Gastroesophageal sphincter (tissue), 4 donors: ENCODE data around the gene KCMF1. TPM values are rescaled to one million over a fixed set of nuclear protein-coding genes. Genes with fewer than 3 reads are reported as not detected.

Experiments
- ATAC-seq: fragments of 150-250 bp; one replicate; pipeline ENCODE4 v1.9.1; 2016; ENCODE audit warnings: mild to moderate bottlenecking, moderate library complexity
- H3K27ac ChIP-seq, 4 donors: fragments of 200-600 bp; sonication (generic) in 3 of 4; 1 replicate in 3 of 4; 2 replicates in 1 of 4; pipeline ENCODE4 v1.5.1; 2016 to 2019
- H3K27me3 ChIP-seq: fragments of 200-600 bp; sonication (generic); one replicate; pipeline ENCODE4 v1.5.1; 2019
- H3K36me3 ChIP-seq, 2 donors: fragments of 200-600 bp; sonication (generic); one replicate each; pipeline ENCODE4 v1.5.1; 2019; ENCODE audit warnings: control low read depth in 1 of 2
- H3K4me1 ChIP-seq, 3 donors: fragments of 200-600 bp; sonication (generic); 1 replicate in 2 of 3; 2 replicates in 1 of 3; pipeline ENCODE4 v1.5.1; 2016 to 2019; ENCODE audit warnings: control low read depth in 2 of 3
- H3K4me3 ChIP-seq, 2 donors: fragments of 200-600 bp; sonication (generic); one replicate each; pipeline ENCODE4 v1.5.1; 2019; ENCODE audit warnings: mild to moderate bottlenecking in 1 of 2, moderate library complexity in 1 of 2
- H3K9me3 ChIP-seq, 3 donors: fragments of 200-600 bp; sonication (generic); one replicate each; pipeline ENCODE4 v1.5.1; 2017 to 2019; ENCODE audit warnings: control low read depth in 2 of 3
- EP300 ChIP-seq: sonication (generic); formaldehyde crosslinking; IDR thresholded peaks from one replicate; pipeline ENCODE4 v1.6.1; 2017; ENCODE audit warnings: antibody characterized with exemption, mild to moderate bottlenecking
- POLR2A ChIP-seq, 2 donors: fragments of 450-650 bp; IDR thresholded peaks; one replicate each; pipeline ENCODE4 v1.6.1; 2017; ENCODE audit warnings: antibody characterized with exemption in 2 of 2, mild to moderate bottlenecking in 2 of 2, moderate library complexity in 1 of 2
- POLR2AphosphoS5 ChIP-seq: sonication (generic); formaldehyde crosslinking; IDR thresholded peaks from one replicate; pipeline ENCODE4 v1.6.1; 2017; ENCODE audit warnings: antibody characterized with exemption
- WGBS, 2 donors: methylation state at CpG; one replicate each; pipeline ENCODE4 v1.1.5; 2018; ENCODE audit warnings: low coverage in 1 of 2; 5-methylcytosine and 5-hydroxymethylcytosine counted together
- total RNA-seq, 4 donors: library from RNA; depleted of rRNA; stranded (reverse); fragments of >200 nt; gene quantifications; one replicate each; pipeline ENCODE4 v1.1.0, GENCODE V29; 2016
- TF ChIP-seq, protein P1 (sequence below), 4 experiments: fragments of 200-600 bp in 2 of 4; fragments of 450-650 bp in 2 of 4; sonication (generic) in 1 of 4; IDR thresholded peaks; one replicate each; pipeline ENCODE4 v1.5.1; 2017 to 2019; ENCODE audit warnings: antibody characterized with exemption in 4 of 4, mild to moderate bottlenecking in 2 of 4, moderate library complexity in 2 of 4

Gene KCMF1
- total RNA-seq, 4 donors from 2014 or later, result 39.4 to 79.1 (median 68.1) TPM

DNA sequence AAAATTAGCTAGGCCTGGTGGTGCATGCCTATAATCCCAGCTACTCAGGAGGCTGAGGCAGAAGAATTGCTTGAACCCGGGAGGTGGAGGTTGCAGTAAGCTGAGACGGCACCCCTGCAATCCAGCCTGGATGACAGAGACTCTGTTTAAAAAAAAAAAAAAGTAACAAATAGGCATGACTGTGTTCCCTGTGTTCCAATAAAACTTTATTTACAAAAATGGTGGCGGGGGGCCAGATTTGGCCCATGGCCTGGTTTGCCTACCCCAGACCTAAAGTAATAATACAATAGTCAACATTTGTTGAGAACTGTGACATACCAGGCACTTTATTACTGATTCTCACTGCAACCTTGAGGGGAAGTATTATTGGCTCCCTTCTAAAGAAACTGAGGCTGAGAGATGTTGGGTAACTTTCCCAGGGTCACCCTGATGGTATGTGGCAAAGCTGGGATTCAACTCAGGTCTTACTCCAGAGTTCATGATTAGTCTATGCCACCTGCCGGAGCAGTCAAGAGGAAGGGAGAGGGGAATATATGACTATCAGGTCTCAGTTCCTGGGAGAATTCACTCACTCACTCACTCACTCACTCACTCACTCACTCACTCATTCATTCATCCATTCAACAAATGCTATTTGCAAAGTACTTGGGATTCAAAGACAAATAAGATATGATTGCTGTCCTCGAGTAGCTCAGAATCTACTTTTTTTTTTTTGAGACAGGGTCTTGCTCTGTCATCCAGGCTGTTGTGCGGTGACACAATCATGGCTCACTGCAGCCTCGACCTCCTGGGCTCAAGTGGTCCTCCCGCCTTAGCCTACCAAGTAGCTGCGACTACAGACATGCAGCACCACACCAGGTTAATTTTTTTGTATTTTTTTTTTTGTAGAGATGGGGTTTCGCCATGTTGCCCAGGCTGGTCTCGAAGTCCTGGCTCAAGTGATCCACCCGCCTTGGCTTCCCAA is 14.3 kb upstream of the KCMF1 start:
- H3K27me3 ChIP-seq, result no peaks in the 10 kb centered on the region
- no peak overlapping the region for H3K4me3 ChIP-seq
- no peaks in the 10 kb centered on the region for H3K9me3 ChIP-seq
- no peak for ATAC-seq
- peaks cover 0 to 23% (median 9%) of the 10 kb centered on the region in 3 donors for H3K4me1 ChIP-seq
- H3K36me3 ChIP-seq, result no peaks in the 10 kb centered on the region
- TF ChIP-seq, protein P1, sequence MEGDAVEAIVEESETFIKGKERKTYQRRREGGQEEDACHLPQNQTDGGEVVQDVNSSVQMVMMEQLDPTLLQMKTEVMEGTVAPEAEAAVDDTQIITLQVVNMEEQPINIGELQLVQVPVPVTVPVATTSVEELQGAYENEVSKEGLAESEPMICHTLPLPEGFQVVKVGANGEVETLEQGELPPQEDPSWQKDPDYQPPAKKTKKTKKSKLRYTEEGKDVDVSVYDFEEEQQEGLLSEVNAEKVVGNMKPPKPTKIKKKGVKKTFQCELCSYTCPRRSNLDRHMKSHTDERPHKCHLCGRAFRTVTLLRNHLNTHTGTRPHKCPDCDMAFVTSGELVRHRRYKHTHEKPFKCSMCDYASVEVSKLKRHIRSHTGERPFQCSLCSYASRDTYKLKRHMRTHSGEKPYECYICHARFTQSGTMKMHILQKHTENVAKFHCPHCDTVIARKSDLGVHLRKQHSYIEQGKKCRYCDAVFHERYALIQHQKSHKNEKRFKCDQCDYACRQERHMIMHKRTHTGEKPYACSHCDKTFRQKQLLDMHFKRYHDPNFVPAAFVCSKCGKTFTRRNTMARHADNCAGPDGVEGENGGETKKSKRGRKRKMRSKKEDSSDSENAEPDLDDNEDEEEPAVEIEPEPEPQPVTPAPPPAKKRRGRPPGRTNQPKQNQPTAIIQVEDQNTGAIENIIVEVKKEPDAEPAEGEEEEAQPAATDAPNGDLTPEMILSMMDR (IDR thresholded peaks at IDR 0.05), result no peak
- TF ChIP-seq POLR2AphosphoS5 (no peak), POLR2A (IDR thresholded peaks at IDR 0.05) (no peak), EP300 (no peak)
- 89 to 93% methylated on average over 9 to 11 of the region's 12 CpGs for WGBS, 2 donors
- H3K27ac ChIP-seq, result no peak overlapping the region

DNA sequence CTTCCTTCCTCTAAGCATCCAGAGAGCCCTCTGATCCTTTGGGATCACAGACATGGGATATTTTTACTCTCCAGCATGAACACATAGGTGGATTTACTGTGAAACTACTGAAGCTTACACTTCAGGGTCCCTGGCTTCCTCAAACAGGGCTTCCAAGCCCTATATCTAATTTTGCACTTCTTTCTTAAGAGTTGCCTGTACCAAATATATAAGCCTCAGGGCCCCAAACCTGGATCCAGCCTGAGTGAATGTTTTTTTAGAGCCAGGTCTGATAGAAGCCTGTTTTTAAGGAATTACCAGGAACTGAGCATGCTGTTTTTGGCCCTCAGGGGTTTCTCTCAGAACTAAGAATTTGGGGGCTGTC is 13.2 kb upstream of the KCMF1 start:
- TF ChIP-seq POLR2A (IDR thresholded peaks at IDR 0.05) (no peak), POLR2AphosphoS5 (no peak), EP300 (no peak)
- TF ChIP-seq, protein P1 (IDR thresholded peaks at IDR 0.05), result no peak
- peak overlapping the region in 3 of 4 donors; percentile 22 to 74 (median 63) for H3K27ac ChIP-seq
- no peaks in the 10 kb centered on the region for H3K27me3 ChIP-seq

DNA sequence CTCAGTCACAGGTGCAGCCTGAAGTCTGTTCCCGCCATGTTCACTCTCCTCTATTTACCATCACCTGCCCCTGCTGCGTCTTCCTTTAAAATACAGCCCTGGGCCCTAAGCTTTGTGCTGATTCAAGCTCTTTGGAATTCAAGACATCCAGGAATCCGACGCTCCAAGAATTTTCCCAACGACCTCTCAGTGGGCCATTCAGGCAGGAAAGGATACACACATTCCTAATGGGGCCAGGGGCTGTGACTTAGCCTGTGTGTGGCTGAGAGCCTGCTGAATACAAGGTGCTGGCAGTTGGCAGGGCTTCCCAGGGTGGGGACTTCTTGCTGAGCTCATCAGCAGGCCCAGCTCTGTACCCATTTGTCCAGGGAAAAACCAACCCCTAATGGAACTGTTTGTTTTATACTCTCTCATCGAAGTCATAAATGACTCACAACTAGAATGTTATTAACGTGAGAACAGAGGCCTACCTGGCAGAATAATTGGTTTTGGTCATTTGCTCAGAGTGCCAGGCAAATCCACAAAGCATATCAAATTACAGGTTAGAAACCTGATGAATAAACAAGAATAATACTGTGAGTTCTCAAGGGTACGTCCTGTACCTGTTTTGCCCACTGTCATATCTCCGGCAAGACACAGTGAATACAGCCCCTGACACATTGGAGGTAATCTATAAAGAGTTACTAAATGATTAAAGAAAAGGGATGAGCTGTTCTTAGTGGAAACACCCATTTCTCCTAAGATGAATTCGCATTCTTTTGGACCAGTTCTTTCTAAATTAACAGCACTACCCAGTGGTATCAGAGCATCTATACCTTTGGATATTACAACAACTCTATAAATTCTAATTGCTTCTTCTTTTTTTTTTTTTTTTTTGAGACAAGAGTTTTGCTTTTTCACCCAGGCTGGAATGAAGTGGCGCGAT is 12.6 kb upstream of the KCMF1 start:
- Histone ChIP-seq H3K27ac (peak overlapping the region in 3 of 4 donors; percentile 22 to 74 (median 63)), H3K36me3 (no peaks in the 10 kb centered on the region), H3K4me3 (no peak overlapping the region), H3K27me3 (no peaks in the 10 kb centered on the region), H3K4me1 (peaks cover 0 to 23% (median 9%) of the 10 kb centered on the region in 3 donors), H3K9me3 (no peaks in the 10 kb centered on the region)
- peak; percentile 76 for ATAC-seq
- TF ChIP-seq EP300, result no peak
- no peak for TF ChIP-seq POLR2A (IDR thresholded peaks at IDR 0.05)
- TF ChIP-seq, protein P1 (IDR thresholded peaks at IDR 0.05), result no peak
- TF ChIP-seq POLR2AphosphoS5, result peak; percentile 6
- 44 to 49% methylated on average over 7 to 9 of the region's 12 CpGs for WGBS, 2 donors

More for the DNA sequence above, 13.2 kb upstream of the KCMF1 start:
- no peaks in the 10 kb centered on the region for H3K36me3 ChIP-seq
- no peak overlapping the region for H3K4me3 ChIP-seq
- no peak for ATAC-seq
- peaks cover 0 to 23% (median 9%) of the 10 kb centered on the region in 3 donors for H3K4me1 ChIP-seq
- no peaks in the 10 kb centered on the region for H3K9me3 ChIP-seq

DNA sequence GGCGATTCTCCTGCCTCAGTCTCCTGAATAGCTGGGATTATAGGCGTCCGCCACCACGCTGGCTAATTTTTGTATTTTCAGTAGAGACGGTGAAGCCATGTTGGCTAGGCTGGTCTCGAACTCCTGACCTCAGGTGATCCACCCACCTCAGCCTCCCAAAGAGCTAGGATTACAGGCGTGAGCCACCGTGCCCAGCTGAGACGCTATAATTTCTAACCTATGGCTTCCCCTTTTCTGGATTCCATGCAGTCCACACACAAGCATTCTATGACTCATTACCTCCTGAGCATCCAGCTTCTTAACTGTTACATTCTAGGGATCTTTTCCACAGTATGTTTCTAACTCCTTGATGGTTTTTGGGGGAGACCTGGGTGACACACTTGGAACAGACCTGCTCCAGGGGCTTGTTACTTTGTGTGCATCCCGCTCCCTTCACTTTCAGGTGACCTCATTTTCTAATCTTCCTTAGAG is 11.8 kb upstream of the KCMF1 start:
- ATAC-seq, result no peak
- TF ChIP-seq POLR2AphosphoS5, result no peak
- TF ChIP-seq, protein P1 (IDR thresholded peaks at IDR 0.05), result no peak
- TF ChIP-seq POLR2A (IDR thresholded peaks at IDR 0.05), result no peak
- TF ChIP-seq EP300, result no peak
- Histone ChIP-seq H3K4me1 (peaks cover 0 to 27% (median 9%) of the 10 kb centered on the region in 3 donors), H3K9me3 (no peaks in the 10 kb centered on the region), H3K27ac (peak overlapping the region in 1 of 4 donors; percentile 63), H3K4me3 (no peak overlapping the region), H3K36me3 (no peaks in the 10 kb centered on the region), H3K27me3 (no peaks in the 10 kb centered on the region)
- WGBS, 2 donors, result 52 to 64% methylated on average over 3 to 9 of the region's 10 CpGs
